ENCODE measurements around the gene USP54. TPM values are rescaled to one million over a fixed set of nuclear protein-coding genes. Genes with fewer than 3 reads are reported as not detected.

The USP54 gene
- total and polyA plus RNA-seq, 4 donors, result 1.3 to 10.4 (median 6.3) TPM

DNA sequence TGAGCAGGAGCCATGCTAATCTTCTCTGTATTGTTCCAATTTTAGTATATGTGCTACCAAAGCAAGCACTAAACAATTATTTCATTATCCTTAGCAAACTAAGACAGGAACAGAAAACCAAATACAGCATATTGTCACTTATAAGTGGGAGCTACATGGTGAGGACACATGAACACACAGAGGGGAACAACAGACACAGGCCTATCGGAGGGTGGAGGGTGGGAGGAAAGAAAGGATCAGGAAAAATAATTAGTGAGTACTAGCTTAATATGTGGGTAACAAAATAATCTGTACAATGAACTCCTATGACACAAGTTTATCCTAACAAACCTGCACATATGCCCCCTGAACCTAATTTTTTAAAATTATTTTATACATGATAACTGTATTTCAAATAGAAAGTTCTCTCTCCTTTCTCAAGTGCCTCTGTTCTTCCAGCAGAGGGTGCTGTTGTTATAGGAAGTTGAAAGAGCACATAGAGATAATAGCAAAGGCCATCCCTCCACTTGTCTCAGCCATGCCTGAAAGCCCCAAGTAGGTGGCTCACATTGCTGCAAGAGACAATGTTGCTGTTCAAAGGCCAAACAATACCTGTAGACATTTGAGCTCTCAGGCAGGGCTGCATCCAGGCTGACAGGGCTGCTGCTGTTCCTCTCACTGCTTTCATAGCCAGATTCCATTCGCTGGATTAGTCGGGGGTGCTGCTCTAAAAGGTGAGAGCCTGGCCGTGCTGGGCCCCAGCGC is 61.9 kb downstream of the USP54 start:
- 98% methylated on average over 5 of the region's 5 CpGs for WGBS
- H3K27me3 ChIP-seq (ENCODE audit: control insufficient read depth in 4 of 4, insufficient read depth in 4 of 4, low read length in 3 of 4), result no peaks in the 10 kb centered on the region
- H3K4me1 ChIP-seq (ENCODE audit: control insufficient read depth in 4 of 4, insufficient read depth in 4 of 4, low read length in 3 of 4), result no peaks in the 10 kb centered on the region
- H3K9ac ChIP-seq (ENCODE audit: low read depth in 1 of 2, low read length in 2 of 2), result no peak overlapping the region
- DNase-seq (ENCODE audit: low spot score), result peak; percentile 43
- H3K36me3 ChIP-seq (ENCODE audit: control insufficient read depth in 4 of 4, insufficient read depth in 3 of 4, low read depth in 1 of 4, low read length in 3 of 4), result no peaks in the 10 kb centered on the region
- H3K4me3 ChIP-seq (ENCODE audit: low read depth in 1 of 3, low read length in 3 of 3), result no peak overlapping the region
- no peak overlapping the region for H3K27ac ChIP-seq (ENCODE audit: low read depth in 1 of 2, low read length in 2 of 2)
- no peak for TF ChIP-seq HNF4G (IDR thresholded peaks at IDR 0.05)
- peak; percentile 93 for TF ChIP-seq CTCF (IDR thresholded peaks at IDR 0.05; ENCODE audit: low read depth, low read length, missing input control)
- no peak for TF ChIP-seq MAX (IDR thresholded peaks at IDR 0.05)
- no peak for TF ChIP-seq TAF1 (conservative IDR thresholded peaks at IDR 0.05)
- TF ChIP-seq RAD21 (IDR thresholded peaks at IDR 0.05), result peak; percentile 98 to 99
- no peak for TF ChIP-seq GABPA (IDR thresholded peaks at IDR 0.05 in 1 of 2, conservative IDR thresholded peaks at IDR 0.05 in 1 of 2)
- no peak for TF ChIP-seq EGR1 (IDR thresholded peaks at IDR 0.05; ENCODE audit: low read depth in 2 of 2)
- TF ChIP-seq HNF4A (conservative IDR thresholded peaks at IDR 0.05), result peak in 1 of 2 donors; percentile 60
- no peaks in the 10 kb centered on the region for H3K9me3 ChIP-seq (ENCODE audit: control insufficient read depth in 4 of 4, low read length in 3 of 4)

DNA sequence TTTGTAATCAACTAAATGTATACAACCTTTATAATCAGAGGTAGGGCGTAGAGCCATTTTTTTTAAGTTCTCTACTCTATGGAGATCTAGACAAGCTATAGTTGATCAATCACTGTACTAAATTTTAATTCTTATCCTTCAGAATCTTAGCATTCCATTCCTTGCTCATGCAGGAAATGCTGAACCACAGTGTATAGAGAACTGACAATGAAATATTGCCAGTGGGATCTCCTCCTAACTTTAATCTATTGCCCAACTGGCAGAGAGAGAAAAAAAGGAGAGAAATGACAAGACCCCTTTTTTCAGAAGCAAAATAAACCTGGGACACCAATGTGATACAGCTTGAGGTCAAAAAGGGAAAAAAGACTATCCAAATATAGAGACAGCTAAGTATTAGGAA is 68.9 kb downstream of the USP54 start:
- Histone ChIP-seq H3K27me3 (ENCODE audit: control insufficient read depth in 4 of 4, insufficient read depth in 4 of 4, low read length in 3 of 4) (no peaks in the 10 kb centered on the region), H3K27ac (ENCODE audit: low read depth in 1 of 2, low read length in 2 of 2) (no peak overlapping the region), H3K4me1 (ENCODE audit: control insufficient read depth in 4 of 4, insufficient read depth in 4 of 4, low read length in 3 of 4) (no peaks in the 10 kb centered on the region), H3K9ac (ENCODE audit: low read depth in 1 of 2, low read length in 2 of 2) (no peak overlapping the region), H3K9me3 (ENCODE audit: control insufficient read depth in 4 of 4, low read length in 3 of 4) (no peaks in the 10 kb centered on the region), H3K4me3 (ENCODE audit: low read depth in 1 of 3, low read length in 3 of 3) (no peak overlapping the region), H3K36me3 (ENCODE audit: control insufficient read depth in 4 of 4, insufficient read depth in 3 of 4, low read depth in 1 of 4, low read length in 3 of 4) (peaks cover 0 to 6% (median 2%) of the 10 kb centered on the region in 4 donors)
- WGBS, result 92% methylated on average over 1 of the region's 1 CpG
- DNase-seq (ENCODE audit: low spot score), result no peak
- TF ChIP-seq, protein P1, sequence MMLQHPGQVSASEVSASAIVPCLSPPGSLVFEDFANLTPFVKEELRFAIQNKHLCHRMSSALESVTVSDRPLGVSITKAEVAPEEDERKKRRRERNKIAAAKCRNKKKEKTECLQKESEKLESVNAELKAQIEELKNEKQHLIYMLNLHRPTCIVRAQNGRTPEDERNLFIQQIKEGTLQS (IDR thresholded peaks at IDR 0.05), result no peak
- no peak for TF ChIP-seq FOXA1 (IDR thresholded peaks at IDR 0.05)
- TF ChIP-seq GABPA (IDR thresholded peaks at IDR 0.05 in 1 of 2, conservative IDR thresholded peaks at IDR 0.05 in 1 of 2), result no peak
- no peak for TF ChIP-seq EGR1 (IDR thresholded peaks at IDR 0.05; ENCODE audit: low read depth in 2 of 2)
- TF ChIP-seq, protein P2, sequence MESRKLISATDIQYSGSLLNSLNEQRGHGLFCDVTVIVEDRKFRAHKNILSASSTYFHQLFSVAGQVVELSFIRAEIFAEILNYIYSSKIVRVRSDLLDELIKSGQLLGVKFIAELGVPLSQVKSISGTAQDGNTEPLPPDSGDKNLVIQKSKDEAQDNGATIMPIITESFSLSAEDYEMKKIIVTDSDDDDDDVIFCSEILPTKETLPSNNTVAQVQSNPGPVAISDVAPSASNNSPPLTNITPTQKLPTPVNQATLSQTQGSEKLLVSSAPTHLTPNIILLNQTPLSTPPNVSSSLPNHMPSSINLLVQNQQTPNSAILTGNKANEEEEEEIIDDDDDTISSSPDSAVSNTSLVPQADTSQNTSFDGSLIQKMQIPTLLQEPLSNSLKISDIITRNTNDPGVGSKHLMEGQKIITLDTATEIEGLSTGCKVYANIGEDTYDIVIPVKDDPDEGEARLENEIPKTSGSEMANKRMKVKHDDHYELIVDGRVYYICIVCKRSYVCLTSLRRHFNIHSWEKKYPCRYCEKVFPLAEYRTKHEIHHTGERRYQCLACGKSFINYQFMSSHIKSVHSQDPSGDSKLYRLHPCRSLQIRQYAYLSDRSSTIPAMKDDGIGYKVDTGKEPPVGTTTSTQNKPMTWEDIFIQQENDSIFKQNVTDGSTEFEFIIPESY (IDR thresholded peaks at IDR 0.05), result no peak
- TF ChIP-seq HNF4G (IDR thresholded peaks at IDR 0.05), result no peak
- no peak for TF ChIP-seq HNF4A (conservative IDR thresholded peaks at IDR 0.05)
- TF ChIP-seq RAD21 (IDR thresholded peaks at IDR 0.05), result no peak
- TF ChIP-seq SP1 (IDR thresholded peaks at IDR 0.05), result no peak
- no peak for TF ChIP-seq CTCF (IDR thresholded peaks at IDR 0.05; ENCODE audit: low read depth, low read length, missing input control)
- TF ChIP-seq FOXA2 (IDR thresholded peaks at IDR 0.05), result no peak
- TF ChIP-seq, protein P3, sequence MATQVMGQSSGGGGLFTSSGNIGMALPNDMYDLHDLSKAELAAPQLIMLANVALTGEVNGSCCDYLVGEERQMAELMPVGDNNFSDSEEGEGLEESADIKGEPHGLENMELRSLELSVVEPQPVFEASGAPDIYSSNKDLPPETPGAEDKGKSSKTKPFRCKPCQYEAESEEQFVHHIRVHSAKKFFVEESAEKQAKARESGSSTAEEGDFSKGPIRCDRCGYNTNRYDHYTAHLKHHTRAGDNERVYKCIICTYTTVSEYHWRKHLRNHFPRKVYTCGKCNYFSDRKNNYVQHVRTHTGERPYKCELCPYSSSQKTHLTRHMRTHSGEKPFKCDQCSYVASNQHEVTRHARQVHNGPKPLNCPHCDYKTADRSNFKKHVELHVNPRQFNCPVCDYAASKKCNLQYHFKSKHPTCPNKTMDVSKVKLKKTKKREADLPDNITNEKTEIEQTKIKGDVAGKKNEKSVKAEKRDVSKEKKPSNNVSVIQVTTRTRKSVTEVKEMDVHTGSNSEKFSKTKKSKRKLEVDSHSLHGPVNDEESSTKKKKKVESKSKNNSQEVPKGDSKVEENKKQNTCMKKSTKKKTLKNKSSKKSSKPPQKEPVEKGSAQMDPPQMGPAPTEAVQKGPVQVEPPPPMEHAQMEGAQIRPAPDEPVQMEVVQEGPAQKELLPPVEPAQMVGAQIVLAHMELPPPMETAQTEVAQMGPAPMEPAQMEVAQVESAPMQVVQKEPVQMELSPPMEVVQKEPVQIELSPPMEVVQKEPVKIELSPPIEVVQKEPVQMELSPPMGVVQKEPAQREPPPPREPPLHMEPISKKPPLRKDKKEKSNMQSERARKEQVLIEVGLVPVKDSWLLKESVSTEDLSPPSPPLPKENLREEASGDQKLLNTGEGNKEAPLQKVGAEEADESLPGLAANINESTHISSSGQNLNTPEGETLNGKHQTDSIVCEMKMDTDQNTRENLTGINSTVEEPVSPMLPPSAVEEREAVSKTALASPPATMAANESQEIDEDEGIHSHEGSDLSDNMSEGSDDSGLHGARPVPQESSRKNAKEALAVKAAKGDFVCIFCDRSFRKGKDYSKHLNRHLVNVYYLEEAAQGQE (IDR thresholded peaks at IDR 0.05), result no peak
- no peak for TF ChIP-seq MAX (IDR thresholded peaks at IDR 0.05)

Measured in liver (tissue), 9 donors.